GM21447 (cell line): ENCODE measurements around the gene BRINP1.

ENCODE experiments used
- ATAC-seq: cut with Tn5 transposase; IDR thresholded peaks from one replicate; pipeline ENCODE4 v1.9.1; 2021; ENCODE audit not compliant: unreplicated experiment

BRINP1 gene

DNA sequence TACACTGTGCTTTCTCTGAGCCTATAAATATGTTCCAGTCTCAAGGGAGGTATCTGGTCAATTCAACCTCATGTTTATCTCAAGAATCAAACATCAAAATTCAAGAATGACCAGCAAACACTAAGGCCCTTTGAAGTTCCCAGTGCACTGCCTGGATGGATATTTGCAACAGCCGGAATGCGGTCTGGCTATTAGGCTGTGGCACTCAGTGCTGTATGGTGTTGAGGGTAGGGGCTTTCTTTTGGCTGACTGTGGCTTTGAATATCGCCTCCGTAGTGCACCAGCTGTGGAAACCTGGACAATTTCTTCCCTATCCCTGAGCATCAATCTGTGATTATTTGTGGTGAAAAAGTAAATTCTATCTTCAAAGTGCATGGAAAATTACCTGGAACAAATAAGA lies 220.4 kb downstream of the BRINP1 start:
- no peak for ATAC-seq

DNA sequence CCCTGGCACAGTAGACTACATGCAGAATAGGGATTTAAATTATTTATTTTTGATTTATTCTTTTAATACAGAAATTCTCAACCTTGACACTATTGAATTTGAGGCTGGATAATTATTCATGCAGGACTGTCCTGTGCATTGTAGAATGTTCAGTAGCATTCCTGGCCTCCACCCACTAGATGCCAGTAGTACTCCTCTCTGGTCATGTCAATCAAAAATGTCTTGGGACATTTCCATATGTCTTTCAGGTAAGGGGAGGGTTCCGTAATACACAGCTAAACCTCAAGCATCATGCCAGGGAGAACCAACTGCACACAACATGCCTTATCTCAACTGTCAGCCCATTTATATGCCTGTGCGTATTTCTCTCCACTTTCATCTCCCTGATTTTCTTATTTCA lies 231.8 kb downstream of the BRINP1 start:
- ATAC-seq: no peak

DNA sequence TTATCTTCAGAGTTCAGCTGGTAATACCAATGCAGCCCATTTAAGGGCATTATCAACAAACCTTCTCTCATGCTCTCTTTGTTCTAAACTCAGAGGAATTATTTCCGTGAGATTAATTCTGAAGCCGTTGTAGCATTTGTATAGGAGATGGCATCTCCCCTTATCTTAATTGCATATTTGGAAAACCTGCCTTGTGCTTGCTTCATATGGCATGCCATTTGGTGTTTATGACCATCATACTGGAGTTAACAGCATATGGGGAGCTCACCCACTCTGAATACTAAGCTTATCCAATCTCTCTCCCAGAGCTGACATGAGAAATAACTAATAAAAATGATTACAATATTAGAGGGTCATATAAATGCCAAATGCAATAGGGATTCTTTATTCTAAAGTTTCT lies 243.2 kb downstream of the BRINP1 start:
- no peak for ATAC-seq

DNA sequence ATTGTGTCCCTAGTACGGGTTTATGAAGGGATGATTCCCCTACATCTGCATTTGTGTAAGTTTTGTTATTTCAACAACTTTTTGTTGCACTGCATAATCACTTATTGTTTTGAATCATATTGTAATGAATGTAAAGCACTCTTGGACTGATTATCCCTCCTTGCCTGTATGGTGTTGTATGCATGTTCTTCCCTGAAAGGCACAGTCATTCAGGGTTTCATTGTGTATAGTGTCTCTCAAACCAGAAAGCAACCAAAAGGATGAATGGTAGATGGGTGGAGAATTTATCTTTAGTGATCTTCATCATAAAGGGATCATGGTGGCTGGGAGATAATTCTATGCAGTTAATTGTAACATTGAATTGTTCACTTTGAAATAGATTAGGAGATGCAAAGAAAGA lies 247.3 kb downstream of the BRINP1 start:
- ATAC-seq: no peak

DNA sequence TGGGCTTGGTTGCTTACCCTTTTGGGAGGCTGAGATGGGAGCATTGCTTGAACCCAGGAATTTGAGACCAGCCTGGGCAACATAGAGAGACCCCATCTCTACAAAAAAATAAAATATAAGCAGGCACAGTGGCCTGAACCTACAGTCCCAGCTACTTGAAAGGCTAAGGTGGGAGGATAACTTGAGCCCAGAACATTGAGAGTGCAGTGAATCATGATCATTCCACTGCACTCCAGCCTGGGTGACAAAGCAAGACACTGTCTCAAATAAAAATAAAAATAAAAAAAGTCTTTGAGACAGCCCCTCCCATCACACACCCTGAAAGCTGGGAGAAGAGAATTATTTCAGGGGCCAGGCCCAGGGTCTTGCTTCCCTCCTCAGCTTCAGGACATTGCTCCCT lies 251.8 kb downstream of the BRINP1 start:
- ATAC-seq: no peak
